GM10266 (cell line): ENCODE data around the gene HRH3.

Experiments used
- DNase-seq: peaks from one replicate; pipeline ENCODE4 v3.0.0; 2012; ENCODE audit errors: extremely low spot score
- TF ChIP-seq, protein P1 (sequence below): IDR thresholded peaks from 2 replicates; pipeline ENCODE4 v1.5.1; 2012; ENCODE audit warnings: mild to moderate bottlenecking, low read depth; ENCODE audit not compliant: control insufficient read depth, insufficient read depth; ENCODE audit errors: missing control alignments

HRH3 gene

DNA sequence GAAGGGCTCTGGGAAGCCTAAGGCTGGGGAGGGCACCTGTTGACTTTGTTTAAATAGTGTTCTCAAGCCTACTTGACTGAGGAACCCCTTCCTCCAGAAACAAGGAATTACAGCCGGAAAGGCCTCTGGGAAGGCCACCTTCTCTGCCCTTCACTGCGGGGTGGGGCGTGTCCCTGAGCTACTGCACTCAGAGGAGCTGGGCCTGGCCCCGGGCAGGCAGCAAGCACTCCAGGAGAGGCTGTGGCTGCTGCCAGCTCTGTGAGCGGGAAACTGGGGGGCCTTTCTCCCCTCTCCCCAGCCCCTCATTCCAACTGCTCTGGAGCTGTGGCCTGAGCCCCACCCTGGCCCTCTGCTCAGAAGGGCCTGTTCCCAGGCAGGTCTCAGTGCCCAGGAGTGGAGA, 14.3 kb upstream of the HRH3 start:
- no peak for DNase-seq
- TF ChIP-seq, protein P1, sequence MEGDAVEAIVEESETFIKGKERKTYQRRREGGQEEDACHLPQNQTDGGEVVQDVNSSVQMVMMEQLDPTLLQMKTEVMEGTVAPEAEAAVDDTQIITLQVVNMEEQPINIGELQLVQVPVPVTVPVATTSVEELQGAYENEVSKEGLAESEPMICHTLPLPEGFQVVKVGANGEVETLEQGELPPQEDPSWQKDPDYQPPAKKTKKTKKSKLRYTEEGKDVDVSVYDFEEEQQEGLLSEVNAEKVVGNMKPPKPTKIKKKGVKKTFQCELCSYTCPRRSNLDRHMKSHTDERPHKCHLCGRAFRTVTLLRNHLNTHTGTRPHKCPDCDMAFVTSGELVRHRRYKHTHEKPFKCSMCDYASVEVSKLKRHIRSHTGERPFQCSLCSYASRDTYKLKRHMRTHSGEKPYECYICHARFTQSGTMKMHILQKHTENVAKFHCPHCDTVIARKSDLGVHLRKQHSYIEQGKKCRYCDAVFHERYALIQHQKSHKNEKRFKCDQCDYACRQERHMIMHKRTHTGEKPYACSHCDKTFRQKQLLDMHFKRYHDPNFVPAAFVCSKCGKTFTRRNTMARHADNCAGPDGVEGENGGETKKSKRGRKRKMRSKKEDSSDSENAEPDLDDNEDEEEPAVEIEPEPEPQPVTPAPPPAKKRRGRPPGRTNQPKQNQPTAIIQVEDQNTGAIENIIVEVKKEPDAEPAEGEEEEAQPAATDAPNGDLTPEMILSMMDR = no peak

GRCh38 chr20:62233684-62234083, 13.6 kb upstream of the HRH3 start:
- no peak for DNase-seq
- TF ChIP-seq, protein P1 = no peak

- DNase-seq = no peak
- TF ChIP-seq, protein P1 = no peak
These were observed 12.9 kb upstream of the HRH3 start for GRCh38 chr20:62232770-62233645.

GRCh38 chr20:62232194-62232593, 12.1 kb upstream of the HRH3 start:
- DNase-seq = no peak
- TF ChIP-seq, protein P1 = no peak

DNA sequence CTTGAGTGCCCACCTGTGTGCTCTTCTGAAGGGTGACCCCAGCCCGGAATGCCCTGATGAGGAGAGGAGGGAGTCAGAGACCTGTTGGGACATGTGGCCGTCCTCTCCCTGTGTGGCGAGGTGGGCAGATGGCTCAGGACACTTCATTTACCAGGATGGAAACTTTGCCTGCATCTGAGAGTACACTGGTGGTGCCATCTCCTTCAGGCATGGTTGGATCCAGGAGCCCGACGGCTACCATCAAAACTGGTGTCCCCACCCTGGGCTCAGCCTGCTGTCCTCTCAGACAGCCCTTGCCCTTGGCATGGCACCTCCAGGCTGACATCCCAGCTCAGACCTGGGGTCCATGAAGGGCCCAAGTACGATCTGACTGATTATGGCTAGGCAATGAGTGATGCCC, 11.2 kb upstream of the HRH3 start:
- TF ChIP-seq, protein P1 = no peak
- DNase-seq = no peak

DNA sequence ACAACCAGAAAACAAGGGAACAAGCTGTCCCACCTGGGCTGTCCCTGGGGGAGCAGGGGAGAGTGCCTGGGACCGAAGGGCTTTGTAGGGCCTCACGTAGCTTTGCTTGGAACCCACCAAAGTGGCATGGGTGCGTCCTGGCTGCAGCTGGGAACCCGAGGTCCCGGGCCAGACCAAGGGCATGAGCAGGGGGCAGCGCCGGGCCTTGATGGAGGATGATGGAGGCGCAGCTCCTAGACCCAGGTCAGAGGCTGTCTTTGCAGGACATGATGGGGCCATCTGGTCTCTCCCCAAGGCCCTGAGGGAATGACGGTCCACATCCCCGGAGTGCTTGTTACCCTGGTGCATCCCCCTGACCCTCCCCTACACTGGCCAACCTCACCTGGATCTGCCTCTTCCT, 10.6 kb upstream of the HRH3 start:
- no peak for DNase-seq
- TF ChIP-seq, protein P1 = no peak

DNA sequence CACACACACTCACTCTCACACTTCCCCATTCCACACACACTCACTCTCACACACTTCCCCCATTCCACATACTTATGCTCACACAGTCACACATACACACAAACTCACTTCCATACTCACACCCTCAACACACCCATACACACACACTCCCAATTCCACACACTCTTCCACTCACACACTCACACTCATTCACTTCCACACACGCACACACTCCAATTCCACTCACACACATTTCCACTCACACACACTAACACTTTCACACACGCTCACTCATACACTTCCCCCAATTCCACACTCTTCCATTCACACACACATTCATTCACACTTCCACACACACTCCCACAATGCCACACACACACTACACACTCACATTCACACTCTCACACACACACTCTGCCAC, 10.2 kb upstream of the HRH3 start:
- DNase-seq = no peak
- TF ChIP-seq, protein P1 = no peak
